22Rv1 (cell line): ENCODE measurements around the gene ADAP1.

ENCODE experiments used
- ZFX ChIP-seq: fragments of 450-650 bp; IDR thresholded peaks from 2 replicates; pipeline ENCODE4 v1.6.1; 2017; ENCODE audit warnings: antibody characterized with exemption, borderline replicate concordance
- TF ChIP-seq, protein P1 (sequence below): fragments of 450-650 bp; IDR thresholded peaks from 2 replicates; pipeline ENCODE4 v1.5.1; 2017; ENCODE audit warnings: mild to moderate bottlenecking

GRCh38 chr7:889025-889390 is 65.5 kb downstream of the ADAP1 start:
- TF ChIP-seq, protein P1, sequence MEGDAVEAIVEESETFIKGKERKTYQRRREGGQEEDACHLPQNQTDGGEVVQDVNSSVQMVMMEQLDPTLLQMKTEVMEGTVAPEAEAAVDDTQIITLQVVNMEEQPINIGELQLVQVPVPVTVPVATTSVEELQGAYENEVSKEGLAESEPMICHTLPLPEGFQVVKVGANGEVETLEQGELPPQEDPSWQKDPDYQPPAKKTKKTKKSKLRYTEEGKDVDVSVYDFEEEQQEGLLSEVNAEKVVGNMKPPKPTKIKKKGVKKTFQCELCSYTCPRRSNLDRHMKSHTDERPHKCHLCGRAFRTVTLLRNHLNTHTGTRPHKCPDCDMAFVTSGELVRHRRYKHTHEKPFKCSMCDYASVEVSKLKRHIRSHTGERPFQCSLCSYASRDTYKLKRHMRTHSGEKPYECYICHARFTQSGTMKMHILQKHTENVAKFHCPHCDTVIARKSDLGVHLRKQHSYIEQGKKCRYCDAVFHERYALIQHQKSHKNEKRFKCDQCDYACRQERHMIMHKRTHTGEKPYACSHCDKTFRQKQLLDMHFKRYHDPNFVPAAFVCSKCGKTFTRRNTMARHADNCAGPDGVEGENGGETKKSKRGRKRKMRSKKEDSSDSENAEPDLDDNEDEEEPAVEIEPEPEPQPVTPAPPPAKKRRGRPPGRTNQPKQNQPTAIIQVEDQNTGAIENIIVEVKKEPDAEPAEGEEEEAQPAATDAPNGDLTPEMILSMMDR: no peak
- no peak for TF ChIP-seq ZFX
